Activated T-helper 17 cell treated with anti-CD3 and anti-CD28 coated beads, Interleukin-2, amount 50 U/mL, for 72 hours (primary cell): ENCODE measurements around the gene IDI1. TPM values are rescaled to one million over a fixed set of nuclear protein-coding genes. Genes with fewer than 3 reads are reported as not detected.
"Not testable (repeated sequence)": the region's sequence is repeated elsewhere in the genome, so short reads cannot be mapped to it uniquely, and the experiment has no call there.

ENCODE experiments used
- ATAC-seq: fragments of 150-1000 bp; cut with Tn5 transposase; replicated peaks from 2 replicates; pipeline ENCODE4 v1.10.0; 2021; ENCODE audit warnings: mild to moderate bottlenecking, moderate library complexity
- H3K27ac Mint-ChIP-seq: one replicate; pipeline ENCODE4 v1.8.0; 2022; ENCODE audit warnings: mixed read lengths
- H3K27me3 Mint-ChIP-seq: one replicate; pipeline ENCODE4 v1.8.0; 2022; ENCODE audit warnings: mixed read lengths
- H3K36me3 Mint-ChIP-seq: one replicate; pipeline ENCODE4 v1.8.0; 2022; ENCODE audit warnings: low read depth, mild to moderate bottlenecking, mixed read lengths
- H3K4me1 Mint-ChIP-seq: one replicate; pipeline ENCODE4 v1.8.0; 2022; ENCODE audit warnings: mixed read lengths
- H3K4me3 Mint-ChIP-seq: one replicate; pipeline ENCODE4 v1.8.0; 2022; ENCODE audit warnings: mild to moderate bottlenecking, mixed read lengths
- H3K9me3 Mint-ChIP-seq: one replicate; pipeline ENCODE4 v1.8.0; 2022; ENCODE audit warnings: mixed read lengths
- total RNA-seq, 2 donors: library from RNA; stranded (reverse); gene quantifications; one replicate each; pipeline ENCODE4 v1.2.3, GENCODE V29; 2022

IDI1 gene
- total RNA-seq, 2 donors from 2014 or later: 59.0 to 87.9 TPM

DNA sequence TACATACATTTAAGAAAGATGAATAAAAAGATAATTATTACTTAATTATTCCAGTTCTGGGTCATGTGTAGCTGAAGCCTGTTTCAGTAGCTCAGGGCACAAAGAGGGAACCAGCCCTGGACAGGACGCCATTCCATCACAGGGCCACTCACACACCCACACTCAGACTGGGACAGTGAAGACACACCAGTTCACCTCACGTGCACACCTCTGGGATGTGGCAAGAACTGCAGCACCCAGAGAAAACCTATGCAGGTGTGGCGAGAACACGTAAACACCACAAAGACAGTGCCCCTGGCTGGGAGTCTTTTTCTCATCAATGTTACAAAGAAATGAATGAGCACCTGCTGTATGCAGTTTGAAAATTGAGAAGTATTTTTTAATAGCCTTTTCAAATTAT lies 1.6 kb upstream of the IDI1 start:
- Mint-ChIP-seq H3K27me3 (no peaks in the 10 kb centered on the region), H3K27ac (peak overlapping the region; percentile 99), H3K9me3 (no peaks in the 10 kb centered on the region), H3K36me3 (peaks cover 89% of the 10 kb centered on the region), H3K4me1 (peaks cover 34% of the 10 kb centered on the region), H3K4me3 (peak overlapping the region; percentile 97)
- no peak for ATAC-seq

DNA sequence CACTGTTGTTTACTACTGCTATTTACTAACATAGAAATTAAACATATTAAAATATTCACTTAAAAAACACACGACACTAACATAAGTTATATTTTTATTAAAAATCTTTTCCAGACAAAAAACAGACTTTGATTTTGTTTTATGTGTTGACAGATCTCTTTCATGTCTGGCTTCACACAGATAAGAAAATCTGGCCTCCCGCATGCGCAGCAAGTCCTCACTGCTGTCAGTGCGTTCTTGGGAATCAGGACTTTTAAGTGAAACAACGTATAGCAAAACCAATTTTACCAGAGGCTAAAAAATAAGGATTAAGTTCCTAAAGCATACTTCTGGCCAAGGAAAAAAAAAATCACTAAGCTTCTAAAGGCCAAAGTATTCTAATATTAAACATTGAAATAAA lies 1.2 kb upstream of the IDI1 start:
- peaks cover 89% of the 10 kb centered on the region for H3K36me3 Mint-ChIP-seq
- H3K9me3 Mint-ChIP-seq: no peaks in the 10 kb centered on the region
- H3K4me1 Mint-ChIP-seq: peaks cover 39% of the 10 kb centered on the region
- peak overlapping the region; percentile 97 for H3K4me3 Mint-ChIP-seq
- no peak for ATAC-seq
- no peaks in the 10 kb centered on the region for H3K27me3 Mint-ChIP-seq
- peak overlapping the region; percentile 99 for H3K27ac Mint-ChIP-seq

DNA sequence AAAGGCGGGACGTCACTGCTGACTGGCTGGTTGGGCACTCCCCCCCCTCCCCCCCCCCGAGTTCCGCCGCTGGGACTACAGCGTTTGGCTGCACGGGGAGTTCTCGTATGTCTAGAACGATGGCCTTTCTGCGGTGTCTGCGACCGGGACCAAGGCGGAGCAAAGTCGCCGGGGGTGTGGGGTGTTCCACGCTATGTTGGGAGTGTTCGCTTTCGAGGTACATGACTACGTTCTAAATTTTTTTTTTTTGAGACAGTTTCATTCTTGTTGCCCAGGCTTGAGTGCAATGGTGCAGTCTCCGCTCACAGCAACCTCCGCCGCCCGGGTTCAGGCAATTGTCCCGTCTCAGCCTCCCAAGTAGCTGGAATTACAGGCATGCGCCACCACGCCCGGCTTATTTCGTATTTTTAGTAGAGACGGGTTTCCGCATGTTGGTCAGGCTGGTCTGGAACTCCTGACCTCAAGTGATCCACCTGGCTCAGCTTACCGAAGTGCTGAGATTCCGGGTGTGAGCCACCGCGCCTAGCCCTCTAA lies 573 bp upstream of the IDI1 start:
- Mint-ChIP-seq H3K4me1 (peaks cover 40% of the 10 kb centered on the region), H3K9me3 (no peaks in the 10 kb centered on the region), H3K4me3 (peak overlapping the region; percentile 97), H3K27ac (peak overlapping the region; percentile 99), H3K27me3 (no peaks in the 10 kb centered on the region), H3K36me3 (peaks cover 89% of the 10 kb centered on the region)
- ATAC-seq: no peak

DNA sequence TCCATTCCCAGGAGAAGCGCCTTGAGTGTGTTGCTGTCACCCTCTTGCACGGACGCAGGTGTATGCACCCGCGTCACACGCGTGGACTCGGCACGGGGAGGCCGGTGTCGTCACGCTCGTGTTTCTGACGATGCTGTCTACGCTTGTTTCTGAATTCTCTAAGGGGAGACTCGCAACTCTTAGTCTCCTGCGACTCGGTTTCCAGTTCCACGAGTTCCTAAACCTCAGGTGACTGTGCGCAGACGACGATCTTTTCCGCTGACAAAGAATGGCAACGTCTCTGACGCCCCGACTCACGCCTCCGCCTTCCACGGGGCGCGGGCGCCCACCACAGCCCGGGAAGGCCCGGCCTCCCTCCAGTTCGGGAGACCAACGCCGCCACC lies 579 bp downstream of the IDI1 start:
- Mint-ChIP-seq H3K27me3 (no peaks in the 10 kb centered on the region), H3K4me3 (peak overlapping the region; percentile 97), H3K9me3 (no peaks in the 10 kb centered on the region), H3K27ac (peak overlapping the region; percentile 99), H3K4me1 (peaks cover 39% of the 10 kb centered on the region), H3K36me3 (peaks cover 89% of the 10 kb centered on the region)
- ATAC-seq: peak; percentile 21

DNA sequence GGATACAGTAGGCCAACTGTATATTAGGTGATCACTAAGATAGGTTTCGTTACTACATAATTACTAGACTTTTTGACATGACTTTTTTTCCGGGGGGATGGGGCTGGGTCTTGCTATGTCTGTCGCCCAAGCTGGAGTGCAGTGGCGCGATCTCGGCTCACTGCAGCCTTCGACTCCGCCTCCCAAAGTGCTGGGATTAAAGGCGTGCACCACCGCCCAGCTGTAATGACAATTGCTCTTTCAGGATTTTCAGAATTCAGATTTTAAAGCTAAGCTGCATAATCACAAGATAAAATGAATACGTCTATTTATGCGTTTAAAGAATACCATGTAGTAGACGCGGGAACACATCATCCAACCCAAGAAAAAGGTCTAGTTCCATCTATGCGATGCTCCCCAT lies 982 bp downstream of the IDI1 start:
- H3K4me1 Mint-ChIP-seq: peaks cover 40% of the 10 kb centered on the region
- ATAC-seq: no peak
- H3K36me3 Mint-ChIP-seq: peaks cover 89% of the 10 kb centered on the region
- peak overlapping the region; percentile 99 for H3K27ac Mint-ChIP-seq
- peak overlapping the region; percentile 97 for H3K4me3 Mint-ChIP-seq
- H3K27me3 Mint-ChIP-seq: no peaks in the 10 kb centered on the region
- no peaks in the 10 kb centered on the region for H3K9me3 Mint-ChIP-seq

DNA sequence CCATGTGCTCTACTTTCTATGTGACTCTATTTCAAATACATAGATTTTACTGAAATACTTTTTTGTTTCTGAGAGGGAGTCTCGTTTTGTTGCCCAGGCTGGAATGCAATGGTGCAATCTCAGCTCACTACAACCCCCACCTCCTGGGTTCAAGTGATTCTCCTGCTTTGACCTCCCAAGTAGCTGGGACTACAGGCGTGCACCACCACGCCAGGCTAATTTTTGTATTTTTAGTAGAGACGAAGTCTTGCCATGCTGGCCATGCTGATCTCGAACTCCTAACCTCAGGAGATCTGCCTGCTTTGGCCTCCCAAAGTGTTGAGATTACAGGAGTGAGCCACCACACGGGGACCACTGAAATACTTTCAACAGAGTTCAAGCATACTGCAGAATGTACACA lies 3.5 kb downstream of the IDI1 start:
- H3K27me3 Mint-ChIP-seq: no peaks in the 10 kb centered on the region
- peak overlapping the region; percentile 93 for H3K27ac Mint-ChIP-seq
- H3K9me3 Mint-ChIP-seq: no peaks in the 10 kb centered on the region
- H3K4me3 Mint-ChIP-seq: peak overlapping the region; percentile 81
- peaks cover 34% of the 10 kb centered on the region for H3K4me1 Mint-ChIP-seq
- ATAC-seq: no peak
- H3K36me3 Mint-ChIP-seq: peaks cover 89% of the 10 kb centered on the region

DNA sequence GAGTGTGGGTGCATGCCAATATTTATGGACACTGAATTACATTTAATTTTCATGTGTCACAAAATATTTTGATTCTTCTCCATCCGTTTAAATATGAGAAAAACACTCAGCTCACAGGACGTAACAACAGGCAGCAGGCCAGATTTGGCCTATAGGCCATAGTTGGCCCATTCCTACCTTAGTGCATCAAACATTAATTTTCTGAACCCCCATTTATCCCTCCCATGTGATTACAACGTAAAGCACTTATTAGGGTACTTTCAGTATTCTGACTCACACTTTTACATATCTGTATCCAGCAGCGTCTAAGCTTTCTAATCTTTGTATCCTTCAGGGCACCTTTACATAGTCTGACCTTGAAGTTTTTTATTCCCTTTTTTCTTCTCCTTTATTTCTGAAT lies 4.0 kb downstream of the IDI1 start:
- peak overlapping the region; percentile 93 for H3K27ac Mint-ChIP-seq
- H3K27me3 Mint-ChIP-seq: no peaks in the 10 kb centered on the region
- H3K4me1 Mint-ChIP-seq: peaks cover 34% of the 10 kb centered on the region
- H3K4me3 Mint-ChIP-seq: peak overlapping the region; percentile 81
- ATAC-seq: no peak
- no peaks in the 10 kb centered on the region for H3K9me3 Mint-ChIP-seq
- peaks cover 89% of the 10 kb centered on the region for H3K36me3 Mint-ChIP-seq

DNA sequence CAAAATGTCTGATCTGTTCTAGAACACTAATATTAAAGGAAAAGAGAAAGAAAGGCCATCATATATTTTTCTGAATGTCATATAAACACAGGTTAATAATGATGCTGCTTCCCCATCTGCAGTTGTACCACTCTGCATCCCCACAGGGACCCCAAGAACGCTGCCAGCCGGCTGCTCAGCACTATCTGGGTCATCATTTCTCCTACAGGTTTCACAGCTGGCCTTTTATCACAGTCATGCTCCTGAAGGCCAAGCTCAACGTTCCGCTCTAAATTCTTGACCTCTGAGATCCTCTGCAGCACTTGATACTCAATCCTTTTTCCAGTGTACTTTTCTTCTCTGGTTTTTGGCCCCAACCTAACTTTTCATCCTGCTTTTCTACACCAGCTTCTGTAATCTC lies 4.8 kb downstream of the IDI1 start:
- H3K9me3 Mint-ChIP-seq: no peaks in the 10 kb centered on the region
- H3K27me3 Mint-ChIP-seq: no peaks in the 10 kb centered on the region
- peaks cover 91% of the 10 kb centered on the region for H3K36me3 Mint-ChIP-seq
- peak overlapping the region; percentile 81 for H3K4me3 Mint-ChIP-seq
- peak overlapping the region; percentile 93 for H3K27ac Mint-ChIP-seq
- no peak for ATAC-seq
- peaks cover 34% of the 10 kb centered on the region for H3K4me1 Mint-ChIP-seq

DNA sequence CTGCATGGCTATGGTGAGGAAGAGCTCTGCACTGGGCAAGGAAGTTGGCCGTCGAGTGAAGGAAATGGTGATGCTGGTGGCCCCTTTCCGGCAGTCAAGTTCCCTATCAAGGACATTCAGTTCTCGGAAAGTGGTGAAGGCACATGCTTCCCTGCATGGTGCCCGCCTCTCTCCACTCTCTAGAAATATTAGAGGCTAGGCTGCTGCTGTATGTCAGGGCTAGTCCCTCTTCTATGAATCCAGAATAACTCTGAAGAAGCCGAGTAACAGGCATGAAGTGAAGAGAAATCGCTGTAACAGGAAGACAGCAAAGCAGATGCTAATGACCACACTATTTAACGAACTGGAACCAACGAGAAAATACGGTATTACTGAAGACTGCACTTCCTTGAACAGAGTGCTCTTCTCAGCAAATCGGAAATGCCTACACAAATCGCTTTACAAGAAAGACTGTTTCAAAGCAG lies 5.4 kb downstream of the IDI1 start:
- ATAC-seq: peak; percentile 43

DNA sequence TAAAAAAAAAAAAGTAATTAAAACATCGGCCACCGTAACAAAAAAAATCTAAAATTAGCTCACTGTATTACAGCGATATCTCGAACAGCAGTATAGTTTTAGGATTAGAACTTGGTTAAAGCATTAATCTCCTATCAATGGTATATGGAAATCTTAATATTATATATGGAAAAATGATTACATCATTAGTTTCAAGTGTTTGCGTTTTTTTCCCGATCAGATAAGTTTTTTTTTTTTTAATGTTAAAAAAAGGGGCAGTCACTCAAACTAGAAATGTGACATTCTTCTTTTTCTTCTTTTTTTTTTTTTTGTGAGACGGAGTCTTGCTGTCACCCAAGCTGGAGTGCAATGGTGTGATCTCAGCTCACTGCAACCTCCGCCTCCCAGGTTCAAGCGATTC lies 7.4 kb downstream of the IDI1 start:
- Mint-ChIP-seq H3K36me3 (peaks cover 92% of the 10 kb centered on the region), H3K27ac (no peak overlapping the region)

More for the DNA sequence above, 5.4 kb downstream of the IDI1 start:
- H3K27me3 Mint-ChIP-seq: no peaks in the 10 kb centered on the region
- H3K4me1 Mint-ChIP-seq: peaks cover 34% of the 10 kb centered on the region
- H3K27ac Mint-ChIP-seq: peak overlapping the region; percentile 93
- peaks cover 86% of the 10 kb centered on the region for H3K36me3 Mint-ChIP-seq
- H3K4me3 Mint-ChIP-seq: peak overlapping the region; percentile 81
- H3K9me3 Mint-ChIP-seq: no peaks in the 10 kb centered on the region

DNA sequence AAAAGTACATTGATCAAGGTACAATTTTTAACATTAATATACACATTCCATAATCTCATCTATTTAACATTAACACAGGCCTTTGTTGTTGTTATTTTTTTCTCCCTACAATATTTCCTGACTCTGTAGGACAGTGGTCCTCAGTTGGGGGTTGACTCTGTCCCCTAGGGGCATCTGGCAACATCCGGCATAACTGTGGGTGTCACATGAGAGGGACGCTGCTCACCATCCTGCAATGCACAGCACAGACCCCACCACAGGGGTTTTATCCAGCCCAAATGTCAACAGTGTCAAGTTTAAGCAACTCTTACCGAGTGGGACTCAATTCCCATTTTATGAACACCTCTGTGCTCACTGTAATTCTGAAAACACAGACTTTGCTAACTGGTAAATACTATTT lies 8.8 kb downstream of the IDI1 start:
- no peaks in the 10 kb centered on the region for H3K27me3 Mint-ChIP-seq
- no peaks in the 10 kb centered on the region for H3K9me3 Mint-ChIP-seq
- peaks cover 19% of the 10 kb centered on the region for H3K4me1 Mint-ChIP-seq
- no peak overlapping the region for H3K27ac Mint-ChIP-seq
- H3K36me3 Mint-ChIP-seq: peaks cover 85% of the 10 kb centered on the region
- no peak for ATAC-seq
- no peak overlapping the region for H3K4me3 Mint-ChIP-seq

More for the DNA sequence above, 7.4 kb downstream of the IDI1 start:
- ATAC-seq: no peak
- Mint-ChIP-seq H3K4me1 (peaks cover 26% of the 10 kb centered on the region), H3K9me3 (no peaks in the 10 kb centered on the region), H3K27me3 (no peaks in the 10 kb centered on the region), H3K4me3 (no peak overlapping the region)

DNA sequence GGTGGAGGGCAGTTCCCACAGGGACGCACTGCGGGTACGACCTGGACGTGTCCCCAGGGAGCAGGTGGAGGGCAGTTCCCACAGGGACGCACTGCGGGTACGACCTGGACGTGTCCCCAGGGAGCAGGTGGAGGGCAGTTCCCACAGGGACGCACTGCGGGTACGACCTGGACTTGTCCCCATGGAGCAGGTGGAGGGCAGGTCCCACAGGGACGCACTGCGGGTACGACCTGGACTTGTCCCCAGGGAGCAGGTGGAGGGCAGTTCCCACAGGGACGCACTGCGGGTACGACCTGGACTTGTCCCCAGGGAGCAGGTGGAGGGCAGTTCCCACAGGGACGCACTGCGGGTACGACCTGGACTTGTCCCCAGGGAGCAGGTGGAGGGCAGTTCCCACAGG lies 10.2 kb downstream of the IDI1 start:
- ATAC-seq, H3K27me3 Mint-ChIP-seq, H3K27ac Mint-ChIP-seq, H3K4me3 Mint-ChIP-seq, H3K4me1 Mint-ChIP-seq, H3K9me3 Mint-ChIP-seq: not testable (repeated sequence)
- peaks cover 71% of the 10 kb centered on the region for H3K36me3 Mint-ChIP-seq

DNA sequence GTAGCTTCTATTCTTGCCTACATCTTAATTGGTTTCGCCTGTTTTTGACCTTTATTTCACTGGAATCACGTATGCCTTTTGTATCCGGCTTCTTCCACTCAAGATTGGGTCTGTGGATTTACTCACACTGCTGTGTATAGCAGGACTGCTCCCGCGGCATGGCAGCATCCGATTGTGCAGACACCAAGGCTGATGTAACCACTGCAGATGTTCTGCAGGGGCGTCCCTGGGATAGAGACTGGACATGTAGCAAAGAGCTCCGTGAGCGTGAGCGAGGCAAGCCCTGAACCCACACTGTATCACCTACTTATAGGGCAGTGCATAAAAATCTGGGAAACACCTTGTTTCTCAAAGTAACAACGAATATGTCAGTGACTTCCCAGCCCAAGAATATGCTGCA lies 11.8 kb downstream of the IDI1 start:
- H3K4me1 Mint-ChIP-seq: no peaks in the 10 kb centered on the region
- peak overlapping the region; percentile 53 for H3K4me3 Mint-ChIP-seq
- no peaks in the 10 kb centered on the region for H3K27me3 Mint-ChIP-seq
- peaks cover 55% of the 10 kb centered on the region for H3K36me3 Mint-ChIP-seq
- H3K9me3 Mint-ChIP-seq: no peaks in the 10 kb centered on the region
- peak overlapping the region; percentile 64 for H3K27ac Mint-ChIP-seq
- no peak for ATAC-seq

DNA sequence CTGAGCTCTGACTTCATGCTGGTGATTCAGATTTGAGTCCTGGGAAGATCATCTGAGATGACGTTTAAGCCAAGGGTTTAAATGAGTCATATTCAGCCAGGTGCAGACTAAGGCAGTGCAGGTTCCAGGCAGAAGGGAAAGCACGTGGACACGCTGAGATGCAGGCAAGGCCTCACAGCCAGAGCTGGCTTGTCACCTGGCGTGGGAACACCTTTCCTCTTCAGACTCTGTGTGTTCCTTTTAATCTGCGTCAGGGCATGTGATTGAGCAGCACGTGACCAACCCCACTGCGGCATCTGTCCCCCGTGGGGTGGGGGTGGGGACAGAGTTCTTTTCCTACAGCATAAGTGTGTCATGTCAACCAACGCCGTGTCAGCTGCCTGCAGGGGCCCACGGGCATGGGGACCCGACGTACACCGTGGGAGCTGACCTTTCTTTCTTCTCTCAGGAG lies 12.6 kb downstream of the IDI1 start:
- Mint-ChIP-seq H3K27ac (peak overlapping the region; percentile 64), H3K4me3 (peak overlapping the region; percentile 53), H3K4me1 (no peaks in the 10 kb centered on the region), H3K36me3 (peaks cover 47% of the 10 kb centered on the region), H3K9me3 (no peaks in the 10 kb centered on the region), H3K27me3 (no peaks in the 10 kb centered on the region)
- peak; percentile 99 for ATAC-seq

DNA sequence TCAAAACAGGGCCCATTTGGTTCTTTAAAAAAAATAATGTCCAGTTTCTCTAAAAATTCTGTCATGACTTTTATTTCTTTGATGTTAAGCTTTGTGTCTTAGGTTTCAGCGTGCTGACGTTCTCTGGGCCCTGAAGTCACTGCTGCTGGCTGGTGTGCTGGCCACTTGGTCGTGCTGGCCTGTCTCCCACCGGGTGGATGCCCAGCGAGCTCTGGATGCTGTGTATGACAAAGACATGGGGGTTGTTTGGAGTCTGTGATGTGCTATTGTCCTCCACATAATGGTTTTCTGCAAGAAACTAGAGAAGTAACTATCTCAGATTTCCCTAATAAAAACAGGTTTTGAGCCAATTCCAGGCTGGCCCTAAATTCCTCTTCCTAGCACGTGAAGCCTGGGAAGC lies 13.7 kb downstream of the IDI1 start:
- H3K27ac Mint-ChIP-seq: no peak overlapping the region
- H3K27me3 Mint-ChIP-seq: no peaks in the 10 kb centered on the region

DNA sequence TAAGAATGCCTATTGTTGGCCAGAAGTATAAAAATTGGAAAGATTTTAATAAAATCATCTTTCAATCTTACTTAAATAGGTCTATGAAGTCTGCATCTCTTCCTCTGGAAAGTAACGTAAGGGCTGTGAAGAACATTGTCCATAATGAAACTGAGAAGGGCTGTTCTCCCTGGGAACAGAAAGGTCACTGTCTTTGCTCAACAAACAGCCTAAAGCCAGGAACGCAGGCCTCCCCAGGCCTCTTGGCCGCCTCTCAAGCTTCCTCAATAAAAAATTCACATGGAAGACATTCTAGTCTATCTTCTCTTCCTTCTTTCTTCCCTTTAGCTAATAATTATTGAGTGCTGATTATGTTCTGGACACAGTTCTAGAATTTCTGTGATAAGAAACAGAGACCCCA lies 14.2 kb downstream of the IDI1 start:
- no peak overlapping the region for H3K4me3 Mint-ChIP-seq
- ATAC-seq: no peak
- H3K27ac Mint-ChIP-seq: no peak overlapping the region
- H3K9me3 Mint-ChIP-seq: no peaks in the 10 kb centered on the region
- peaks cover 31% of the 10 kb centered on the region for H3K36me3 Mint-ChIP-seq
- H3K27me3 Mint-ChIP-seq: no peaks in the 10 kb centered on the region
- no peaks in the 10 kb centered on the region for H3K4me1 Mint-ChIP-seq

More for the DNA sequence above, 13.7 kb downstream of the IDI1 start:
- ATAC-seq: no peak
- H3K4me3 Mint-ChIP-seq: no peak overlapping the region
- H3K9me3 Mint-ChIP-seq: no peaks in the 10 kb centered on the region
- H3K36me3 Mint-ChIP-seq: peaks cover 36% of the 10 kb centered on the region
- no peaks in the 10 kb centered on the region for H3K4me1 Mint-ChIP-seq
